Measurements from ENCODE around the gene ADGRB3. TPM values are rescaled to one million over a fixed set of nuclear protein-coding genes. Genes with fewer than 3 reads are reported as not detected.

ADGRB3 gene
- polyA plus RNA-seq, 3 donors: 2.8 to 3.5 (median 3.2) TPM

DNA sequence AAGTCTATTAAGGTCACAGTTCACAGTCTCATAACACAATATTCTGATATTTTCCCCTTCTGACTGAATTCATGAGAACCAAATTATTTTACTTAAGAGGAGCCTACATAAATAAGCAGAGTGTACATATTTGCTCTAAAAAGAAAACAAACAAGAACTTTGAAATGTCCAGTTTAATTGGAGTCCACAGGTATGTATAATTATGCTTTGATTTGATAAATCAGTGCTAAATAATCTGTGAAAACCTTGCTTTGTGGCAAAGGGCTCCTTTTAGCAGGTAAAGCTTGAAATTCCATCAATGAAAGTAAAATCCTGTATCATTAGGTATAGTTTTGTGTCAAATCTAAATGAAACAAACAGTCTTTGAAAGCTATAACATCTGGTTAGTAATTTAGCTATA is 69.4 kb downstream of the ADGRB3 start:
- no peak for DNase-seq

DNA sequence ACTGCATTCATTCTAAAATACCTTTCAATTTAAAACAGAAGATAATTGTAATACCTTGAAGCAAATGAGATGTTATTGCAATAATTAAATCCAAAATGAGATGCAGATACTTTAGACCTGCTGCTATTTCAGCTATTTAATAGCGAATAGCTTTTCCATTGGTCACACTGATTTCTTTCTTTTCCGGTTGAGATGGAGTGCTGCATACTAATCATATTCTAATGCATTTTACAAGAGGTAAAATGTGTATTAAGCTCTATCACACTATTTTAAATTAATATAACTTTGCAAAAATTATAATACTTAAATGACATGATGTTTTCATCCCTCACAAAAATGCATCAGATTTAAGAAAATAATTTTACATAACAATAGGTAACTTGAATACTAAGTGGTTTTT is 74.0 kb downstream of the ADGRB3 start:
- DNase-seq: no peak

DNA sequence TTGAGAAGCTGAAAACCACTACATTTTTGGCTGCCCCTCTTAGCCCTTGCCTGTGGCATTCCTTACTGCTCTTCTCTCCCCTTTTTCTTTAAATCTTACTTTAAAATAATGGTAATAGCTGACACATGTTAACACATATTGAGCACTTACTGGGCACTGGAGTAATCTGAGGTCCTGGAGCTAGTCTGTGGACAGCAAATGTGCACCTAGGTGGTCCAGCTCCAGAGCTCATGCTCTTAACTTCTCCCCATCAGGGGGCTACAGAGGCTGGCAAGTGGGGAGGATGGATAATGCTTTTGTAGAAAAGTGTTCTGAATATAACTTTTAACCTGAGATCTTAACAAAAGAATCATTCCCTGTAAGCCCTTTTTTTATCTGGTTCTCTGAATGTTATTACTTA is 74.8 kb downstream of the ADGRB3 start:
- DNase-seq: no peak

DNA sequence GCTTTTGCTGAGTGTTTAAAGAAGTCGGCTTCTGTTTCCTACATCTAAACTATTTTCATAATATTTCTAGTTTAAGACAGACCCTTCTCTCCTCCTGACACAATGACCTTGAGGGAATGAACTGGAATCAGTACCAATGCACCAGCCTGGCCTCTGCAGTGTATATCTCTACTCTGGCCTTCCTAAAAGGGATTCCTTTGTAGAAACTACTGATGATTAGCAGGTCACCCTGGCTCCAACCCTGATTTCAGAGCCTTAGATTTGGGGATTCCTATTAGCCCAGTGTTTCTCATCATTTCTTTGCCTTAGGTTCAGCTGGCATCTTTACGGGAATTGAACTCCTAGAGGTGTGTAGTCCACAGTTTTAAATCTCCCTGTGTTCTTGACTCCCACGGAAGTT is 75.4 kb downstream of the ADGRB3 start:
- no peak for DNase-seq

DNA sequence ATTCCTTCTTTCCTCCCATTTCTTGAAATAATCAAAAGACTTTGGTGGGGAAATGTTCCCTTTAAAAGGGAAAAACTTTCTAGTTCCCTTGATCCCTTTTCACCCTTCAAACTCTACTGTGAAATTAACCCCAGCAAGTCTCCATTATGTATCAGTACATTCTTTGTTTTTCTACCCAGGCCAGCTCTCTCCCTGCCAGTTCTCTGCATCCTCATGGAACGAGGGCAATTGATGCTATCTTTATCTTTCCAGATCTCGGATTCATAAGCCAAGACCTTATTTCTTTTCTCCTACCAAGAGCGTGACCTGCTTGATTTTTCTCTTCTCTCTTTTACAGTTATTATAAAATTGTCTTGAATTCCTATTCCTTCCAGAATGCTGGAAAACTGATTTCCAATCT is 75.8 kb downstream of the ADGRB3 start:
- no peak for DNase-seq

DNA sequence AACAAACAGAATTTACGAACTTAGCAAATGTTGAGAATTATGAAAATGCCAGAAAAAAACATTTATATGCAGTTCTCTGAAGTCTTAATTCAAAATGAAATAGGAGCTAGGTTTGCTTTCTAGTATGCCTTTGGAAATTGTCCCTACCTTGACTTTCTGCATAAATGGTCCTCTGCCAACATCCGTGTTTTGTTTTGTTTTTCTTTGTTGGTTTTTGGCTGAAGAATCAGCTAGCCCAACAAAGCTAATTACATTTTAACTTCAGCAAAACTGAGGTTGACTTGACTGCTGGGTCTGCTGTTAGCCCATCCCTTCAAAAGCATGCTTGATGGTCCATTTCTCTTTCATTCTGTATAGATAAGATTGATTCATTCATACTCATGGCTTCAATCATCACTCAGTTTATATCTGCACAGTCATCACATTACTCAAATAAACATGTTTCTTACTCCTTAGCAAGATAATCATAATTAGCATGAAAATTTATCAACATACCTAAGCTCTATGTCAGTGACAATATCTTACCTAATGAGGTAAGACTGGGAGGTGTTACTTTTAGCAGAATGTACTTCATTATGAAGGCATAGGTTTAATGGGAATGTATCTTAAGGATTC is 76.4 kb downstream of the ADGRB3 start:
- no peak for DNase-seq

DNA sequence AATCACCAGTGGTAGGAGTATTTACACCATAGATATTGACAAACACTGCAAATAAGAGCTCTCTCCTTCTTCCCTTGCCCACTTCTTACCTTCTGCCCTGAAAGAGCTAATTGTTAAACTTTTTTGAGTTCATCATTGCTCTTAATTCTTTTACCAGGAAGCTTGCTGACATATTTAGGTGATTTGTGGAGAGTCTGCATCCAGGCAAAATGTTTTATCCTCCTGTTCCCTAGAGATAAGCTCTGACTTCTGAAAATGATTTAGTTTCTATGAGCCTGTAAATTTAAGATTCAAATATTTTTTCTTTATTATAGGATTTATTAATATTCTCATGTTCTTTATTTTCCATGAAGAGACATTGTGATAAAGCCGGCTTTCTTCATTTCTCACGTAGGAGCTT is 81.5 kb downstream of the ADGRB3 start:
- no peak for DNase-seq

DNA sequence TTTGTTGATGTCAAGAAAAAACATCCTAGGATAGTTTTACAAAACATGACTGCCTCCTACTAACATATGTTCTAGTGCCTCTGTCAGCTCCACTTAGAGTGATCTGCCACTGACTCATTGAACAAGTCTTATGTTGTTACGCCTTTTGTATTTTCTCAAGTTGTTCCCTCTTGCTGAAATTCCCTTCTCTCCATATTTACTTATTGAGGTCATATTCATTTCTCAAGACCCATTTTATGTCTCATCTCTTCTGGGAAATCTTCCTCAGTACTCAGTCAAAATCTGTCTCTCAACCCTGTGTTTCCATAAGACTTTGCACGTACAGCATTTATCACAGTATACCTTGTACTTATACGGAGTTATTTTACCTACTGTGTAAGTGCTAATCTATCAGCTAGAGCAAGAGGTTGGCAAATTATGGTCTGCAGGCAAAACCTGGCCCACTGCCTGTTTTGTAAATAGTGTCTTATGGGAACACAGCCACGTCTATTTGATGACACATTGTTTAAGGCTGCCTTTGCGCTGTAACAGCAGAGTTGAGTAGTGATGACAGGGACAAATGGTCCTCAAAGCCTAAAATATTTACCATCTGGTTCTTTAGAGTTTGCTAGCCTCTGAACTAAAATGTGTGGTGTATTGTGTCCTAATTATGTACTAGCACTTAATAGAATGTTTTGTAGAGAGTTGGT is 83.4 kb downstream of the ADGRB3 start:
- no peak for DNase-seq

DNA sequence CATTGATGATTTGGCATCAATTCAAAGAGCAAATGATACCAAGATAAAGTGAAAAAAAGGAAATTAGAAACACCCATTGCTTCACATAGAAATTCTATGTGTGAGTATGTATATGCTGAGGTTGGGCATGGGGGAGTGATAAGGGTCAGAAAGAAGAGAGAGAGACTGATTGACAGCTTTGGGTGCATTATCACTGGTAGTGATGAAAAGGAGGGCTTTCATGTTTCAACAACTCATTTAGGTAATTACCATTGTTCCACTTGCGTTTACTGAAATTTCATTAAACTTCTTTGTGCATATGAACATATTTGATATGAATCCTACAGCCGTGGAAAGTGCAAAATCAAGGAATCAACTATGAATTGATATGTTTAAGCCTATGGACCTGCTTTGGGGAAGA is 84.7 kb downstream of the ADGRB3 start:
- no peak for DNase-seq

DNA sequence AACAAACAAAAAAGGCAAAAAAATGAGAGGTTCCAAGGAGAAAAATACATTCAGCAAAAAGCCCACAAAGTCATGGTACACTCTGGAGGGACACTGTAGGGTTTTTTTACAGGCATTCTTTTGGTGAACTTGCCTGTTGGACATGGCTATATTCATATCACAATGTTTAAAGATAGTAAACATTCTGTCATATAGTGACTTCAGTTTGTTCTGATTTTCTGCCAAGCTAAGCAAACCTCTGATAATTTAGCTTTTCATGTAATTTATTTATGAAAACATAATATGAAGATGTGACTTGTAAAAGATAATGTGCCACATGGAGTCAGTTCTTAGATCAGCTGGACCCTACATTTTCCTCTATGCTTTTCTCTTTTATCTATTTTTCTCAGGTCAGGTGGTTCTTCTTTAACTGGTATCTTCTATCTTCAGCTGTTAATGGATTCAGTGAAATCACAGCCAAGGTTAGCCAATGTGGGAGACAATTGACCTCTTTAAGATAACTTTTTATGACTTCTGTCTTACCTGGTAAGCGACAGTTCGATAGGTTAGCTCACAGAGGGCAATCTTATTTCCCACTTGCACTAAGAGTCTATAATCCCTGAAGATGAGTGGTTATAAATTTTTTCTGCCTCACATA is 87.9 kb downstream of the ADGRB3 start:
- no peak for DNase-seq

DNA sequence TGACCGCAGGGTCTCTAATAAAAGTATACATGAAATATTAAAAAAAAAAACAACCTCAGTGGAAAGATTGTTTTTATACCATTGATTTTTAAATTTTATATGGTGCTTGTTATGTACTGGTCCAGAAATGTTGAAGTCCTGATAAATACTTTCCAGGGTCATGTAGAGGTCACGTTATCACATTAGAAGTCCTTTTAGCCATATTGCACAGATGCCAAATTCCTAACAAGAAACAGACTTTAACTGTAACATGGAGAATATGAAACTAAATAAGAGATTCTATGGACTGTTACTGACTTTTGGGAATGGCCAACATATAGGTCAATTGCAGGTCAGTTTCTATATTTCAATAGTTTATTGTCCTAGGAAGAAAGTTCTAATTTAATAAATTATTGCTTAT is 89.0 kb downstream of the ADGRB3 start:
- DNase-seq: no peak

DNA sequence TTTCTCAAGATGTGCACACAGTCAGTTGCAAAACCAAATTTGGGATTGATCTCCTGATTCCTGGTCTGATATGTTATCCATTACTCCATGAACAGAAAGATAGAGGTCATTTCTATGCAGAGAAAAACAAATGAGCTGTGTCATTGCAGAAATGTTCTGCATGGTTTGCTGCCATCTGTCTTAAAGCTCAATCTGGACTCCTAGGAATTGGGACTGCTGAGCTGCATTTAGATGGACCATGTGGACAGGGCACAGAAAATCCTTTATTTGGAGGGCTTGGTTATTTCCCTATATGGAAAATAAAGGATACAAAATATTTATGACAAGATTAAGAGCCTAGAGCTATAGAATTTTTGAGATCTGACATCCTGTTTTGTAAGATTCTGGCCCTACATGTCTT is 91.3 kb downstream of the ADGRB3 start:
- no peak for DNase-seq

DNA sequence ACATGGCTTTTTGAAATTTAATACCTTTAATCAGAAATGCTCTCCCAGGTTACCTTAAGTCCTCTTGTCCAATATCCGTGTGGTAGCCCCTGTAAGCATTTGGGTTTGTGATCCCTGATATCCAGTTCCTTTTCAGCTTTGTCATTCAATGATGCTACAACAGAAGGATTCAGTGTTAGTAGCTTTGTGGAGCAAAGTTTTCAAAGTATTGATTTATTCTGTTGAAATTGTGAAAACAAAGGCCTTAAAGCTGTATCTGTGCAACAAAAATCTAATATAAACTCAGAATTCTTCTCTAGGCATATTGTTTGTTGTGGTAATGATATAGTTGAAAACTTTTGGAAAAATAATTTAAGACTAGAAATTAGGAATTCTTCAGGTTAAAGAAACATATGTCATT is 91.9 kb downstream of the ADGRB3 start:
- no peak for DNase-seq

DNA sequence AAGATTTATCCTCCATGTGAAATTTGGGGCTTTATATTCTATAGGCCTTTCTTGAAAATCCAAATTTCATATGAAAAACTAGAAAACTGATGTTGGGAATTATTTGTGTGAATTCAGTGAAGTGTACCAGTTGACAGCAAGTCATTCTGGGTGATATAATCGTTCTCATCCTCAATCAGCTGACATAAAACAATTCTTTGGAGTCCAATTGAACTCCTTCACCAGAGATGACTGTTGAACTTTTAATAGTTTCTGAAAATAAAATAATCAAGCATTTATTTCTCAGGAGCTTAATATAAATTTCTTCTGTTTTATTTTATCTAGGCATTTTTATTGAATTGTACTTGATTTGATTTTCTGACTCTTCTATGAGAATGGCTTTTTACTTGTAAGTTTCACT is 92.6 kb downstream of the ADGRB3 start:
- no peak for DNase-seq

DNA sequence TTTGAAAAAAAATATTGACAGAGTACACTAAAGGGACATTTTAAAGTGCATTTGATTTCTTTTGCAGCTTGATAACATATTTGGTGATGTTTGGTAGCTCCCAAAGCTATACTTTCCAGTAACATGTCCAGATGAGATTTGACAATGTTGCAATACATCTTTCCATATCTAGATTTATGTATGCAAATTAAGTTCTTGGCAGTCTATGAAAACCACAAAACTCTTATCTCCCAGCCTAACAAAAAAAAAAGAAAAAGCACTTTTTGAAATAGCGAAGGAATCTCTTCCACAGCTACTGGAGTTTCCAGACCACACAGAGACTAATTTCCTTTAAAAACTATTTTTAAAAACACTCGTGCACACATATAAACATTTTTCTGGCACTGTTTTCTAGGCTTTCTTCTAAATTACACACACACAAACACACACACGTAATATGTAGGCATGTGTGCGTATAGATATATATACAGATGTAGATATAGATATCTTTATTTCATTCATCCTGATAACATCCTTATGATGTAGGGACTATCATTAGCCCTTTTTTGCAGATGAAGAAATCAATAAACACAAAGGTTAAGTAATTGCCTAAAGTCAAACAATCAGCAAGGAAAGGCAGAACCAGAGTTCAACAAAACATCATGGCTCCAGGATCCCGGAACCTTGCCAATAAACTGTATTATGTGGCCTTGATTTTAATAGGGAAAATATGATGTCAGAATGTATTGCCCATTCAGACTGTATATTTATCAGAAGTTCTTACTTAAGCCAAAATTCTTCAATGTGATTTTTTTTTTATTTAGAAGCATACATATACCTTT is 93.3 kb downstream of the ADGRB3 start:
- DNase-seq: no peak

DNA sequence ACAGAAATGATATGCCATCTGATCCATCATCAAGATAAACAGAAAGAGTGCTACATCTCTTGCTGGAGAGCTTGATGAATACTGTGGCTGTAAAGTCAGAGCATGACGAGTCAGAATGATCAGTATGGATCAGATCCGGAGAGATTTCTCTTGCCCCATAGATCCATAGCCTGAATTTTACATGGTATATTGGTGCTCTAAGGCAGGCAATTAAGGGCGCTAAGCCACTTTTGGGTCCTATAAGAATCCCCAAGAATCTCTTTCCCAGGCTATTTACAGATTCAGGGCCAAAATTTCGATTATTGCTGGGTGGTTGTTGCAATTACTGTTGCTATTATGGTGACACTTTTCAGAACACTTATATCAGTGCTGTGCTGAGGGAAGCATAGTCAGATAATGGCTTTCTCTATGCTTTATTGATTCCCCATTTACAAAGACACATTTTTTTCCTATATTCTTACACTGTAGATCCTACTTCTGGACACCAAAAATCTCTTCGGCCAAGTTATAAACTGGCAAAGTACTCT is 94.4 kb downstream of the ADGRB3 start:
- no peak for DNase-seq

DNA sequence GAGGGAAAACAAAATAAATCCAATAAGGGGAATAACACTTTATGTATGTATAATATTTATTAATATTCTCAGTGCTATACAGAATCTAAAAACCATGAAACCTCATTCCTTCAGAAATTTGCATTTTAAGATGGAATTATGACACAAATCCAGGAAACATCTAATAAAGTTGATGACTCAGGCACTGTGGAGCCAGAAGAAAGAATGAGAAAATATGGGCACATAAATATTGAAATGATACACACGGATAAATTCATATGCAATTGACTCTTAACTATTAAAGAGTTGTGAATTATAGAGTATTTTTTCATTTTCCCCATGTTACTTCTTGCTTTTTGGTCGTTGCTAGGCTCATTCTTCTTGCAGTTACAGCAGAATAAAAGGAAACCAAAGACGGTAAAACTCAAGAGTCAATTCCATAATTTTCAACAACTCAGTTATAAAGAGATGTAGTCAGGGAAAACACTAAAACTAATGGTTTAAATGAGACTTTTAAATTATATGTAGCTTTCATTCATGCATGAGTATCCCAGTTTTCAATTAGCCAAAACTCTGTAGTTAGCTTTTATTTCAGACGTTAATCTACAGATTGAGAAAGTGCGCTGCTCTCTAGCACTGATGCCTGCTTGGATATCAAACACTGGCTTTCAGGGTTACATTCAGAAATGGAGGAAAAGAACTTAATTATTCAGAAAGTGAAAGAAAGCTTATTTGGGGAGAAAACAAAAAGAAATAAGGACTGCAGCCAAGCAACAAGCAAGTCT is 95.4 kb downstream of the ADGRB3 start:
- no peak for DNase-seq

DNA sequence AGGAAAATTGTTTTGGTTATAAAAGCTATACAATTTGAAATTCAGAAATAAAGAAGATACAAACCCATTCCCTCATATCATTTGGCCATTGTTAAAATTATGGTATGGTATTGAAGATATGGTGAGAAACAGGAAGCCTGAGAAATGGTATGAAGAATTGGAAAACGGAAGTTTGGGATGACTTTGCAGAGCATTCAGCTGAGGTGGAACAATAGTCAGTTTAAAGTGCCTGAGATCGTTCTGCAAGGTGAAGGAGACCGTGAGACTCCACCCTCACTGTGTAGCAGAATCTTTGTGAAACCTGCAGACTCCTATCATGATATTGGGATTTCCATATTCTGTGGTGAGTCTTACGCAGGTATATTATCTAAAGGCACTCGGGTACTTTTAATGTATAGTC is 97.3 kb downstream of the ADGRB3 start:
- no peak for DNase-seq

DNA sequence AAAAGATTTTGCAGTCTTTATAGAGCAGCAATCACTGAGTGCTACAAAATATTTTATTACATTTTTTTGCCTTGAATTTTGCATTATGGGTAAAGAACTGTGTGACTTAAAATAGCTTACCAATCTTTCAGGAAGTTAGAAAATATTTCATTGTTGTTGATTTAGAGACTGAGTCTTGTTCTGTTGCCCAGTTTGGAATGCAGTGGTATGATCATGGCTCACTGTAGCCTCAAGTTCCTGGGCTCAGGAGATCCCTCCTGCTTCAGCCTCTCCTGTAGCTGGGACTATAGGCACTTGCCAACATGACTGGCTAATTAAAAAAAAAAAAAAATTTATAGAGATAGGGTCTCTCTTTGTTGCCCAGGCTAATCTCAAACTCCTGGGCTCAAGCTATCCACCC is 100.8 kb downstream of the ADGRB3 start:
- no peak for DNase-seq

DNA sequence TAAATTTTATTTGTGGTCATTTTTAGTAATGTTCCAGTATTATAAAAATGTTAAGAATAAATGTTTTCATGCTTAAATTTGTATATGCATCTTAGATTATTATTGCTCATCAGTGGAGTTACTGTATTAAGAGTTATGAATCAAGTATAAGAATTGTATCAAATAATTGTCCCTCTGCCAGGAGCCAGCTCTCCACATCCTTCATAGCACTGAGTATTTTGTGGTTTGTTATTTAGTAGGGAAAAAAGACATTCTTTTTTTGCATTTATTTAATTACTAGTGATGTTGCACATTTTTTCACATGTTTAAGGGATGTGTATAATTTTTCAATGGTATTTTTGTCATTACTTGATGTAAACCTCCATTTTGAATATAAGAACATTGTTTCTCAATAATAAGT is 102.0 kb downstream of the ADGRB3 start:
- DNase-seq: no peak

DNA sequence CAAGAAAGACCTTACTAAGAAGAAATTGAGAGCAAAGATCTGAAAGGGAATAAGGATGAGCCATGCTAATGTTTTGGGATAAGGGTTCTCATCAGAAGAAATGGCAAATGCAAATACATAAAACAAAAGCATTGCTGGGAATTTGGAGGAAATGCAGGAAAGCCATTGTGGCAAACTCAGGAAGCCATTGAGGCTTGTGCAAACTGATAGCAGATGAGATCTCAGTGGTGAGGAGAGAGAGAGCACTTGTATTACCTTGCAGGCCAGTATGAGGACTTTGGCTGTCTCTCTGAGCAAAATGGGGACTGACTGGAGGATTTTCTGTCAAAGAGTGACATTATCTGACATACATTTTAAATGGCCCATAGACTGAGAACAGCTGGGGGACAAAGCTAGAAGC is 103.0 kb downstream of the ADGRB3 start:
- DNase-seq: no peak
